Measurements from ENCODE around the gene CTNNA1.
"Not testable (repeated sequence)": the region's sequence is repeated elsewhere in the genome, so short reads cannot be mapped to it uniquely, and the experiment has no call there.

CTNNA1 gene

GRCh38 chr5:138762110-138762509, 8.9 kb downstream of the CTNNA1 start:
- no peak overlapping the region for H3K4me3 ChIP-seq (ENCODE audit: low read length)
- TF ChIP-seq ZNF274 (IDR thresholded peaks at IDR 0.05; ENCODE audit: low read depth, low read length), result no peak

DNA sequence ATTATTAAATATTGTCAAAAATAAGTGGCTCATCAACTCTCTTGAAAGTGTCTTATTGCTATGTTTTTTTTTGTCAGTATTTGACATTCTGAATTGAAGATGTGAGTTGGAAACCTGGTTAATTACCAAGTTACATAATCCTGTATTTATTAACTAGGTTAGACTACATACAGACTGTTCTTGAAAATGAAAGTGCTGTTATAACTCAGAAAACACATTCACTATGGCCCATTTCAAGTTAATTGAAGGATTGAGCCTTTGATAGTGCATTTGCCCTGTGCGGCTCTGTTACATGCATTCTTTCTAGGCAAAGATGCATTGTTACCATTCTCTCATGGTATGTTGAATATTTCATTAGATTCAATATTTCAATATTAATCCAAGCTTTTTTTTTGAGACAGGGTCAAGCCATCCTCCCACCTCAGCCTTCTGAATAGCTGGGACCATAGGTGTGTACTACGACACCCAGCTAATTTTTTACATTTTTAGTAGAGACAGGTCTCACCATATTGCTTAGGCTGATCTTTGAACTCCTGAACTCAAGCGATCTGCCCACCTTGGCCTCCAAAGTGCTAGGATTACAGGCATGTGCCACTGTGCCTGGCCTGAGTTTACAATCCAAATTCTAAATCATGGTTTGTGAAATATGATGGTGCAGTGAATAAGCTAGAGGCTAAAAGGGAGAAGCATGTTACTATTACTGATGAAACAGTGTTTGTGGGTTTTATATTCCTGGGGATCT, 10.0 kb downstream of the CTNNA1 start:
- H3K4me3 ChIP-seq (ENCODE audit: low read length), result no peak overlapping the region
- no peak for TF ChIP-seq ZNF274 (IDR thresholded peaks at IDR 0.05; ENCODE audit: low read depth, low read length)

- H3K4me3 ChIP-seq (ENCODE audit: low read length), result no peak overlapping the region
- TF ChIP-seq ZNF274 (IDR thresholded peaks at IDR 0.05; ENCODE audit: low read depth, low read length), result no peak
Measured at GRCh38 chr5:138770291-138770690, 17.1 kb downstream of the CTNNA1 start.

- no peak overlapping the region for H3K4me3 ChIP-seq (ENCODE audit: low read length)
- TF ChIP-seq ZNF274 (IDR thresholded peaks at IDR 0.05; ENCODE audit: low read depth, low read length), result no peak
Measured at GRCh38 chr5:138770977-138771376, 17.8 kb downstream of the CTNNA1 start.

- no peak for TF ChIP-seq ZNF274 (IDR thresholded peaks at IDR 0.05; ENCODE audit: low read depth, low read length)
- H3K4me3 ChIP-seq (ENCODE audit: low read length), result no peak overlapping the region
Measured at GRCh38 chr5:138772986-138773594, 19.9 kb downstream of the CTNNA1 start.

DNA sequence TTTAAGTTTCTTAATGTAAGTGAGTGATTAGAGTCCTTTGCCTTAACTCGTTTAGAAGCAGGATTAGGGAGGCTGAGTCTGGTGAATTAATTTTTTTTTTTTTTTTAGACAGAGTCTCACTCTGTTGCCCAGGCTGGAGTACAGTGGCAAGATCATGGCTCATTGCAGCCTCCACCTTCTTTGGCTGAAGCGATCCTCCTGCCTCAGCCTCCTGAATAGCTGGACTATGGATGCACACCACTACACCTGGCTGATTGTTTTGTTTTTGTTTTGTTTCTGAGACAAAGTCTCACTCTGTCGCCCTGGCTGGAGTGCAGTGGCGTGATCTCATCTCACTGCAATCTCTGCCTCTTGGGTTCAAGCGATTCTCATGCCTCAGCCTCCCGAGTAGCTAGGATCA, 20.4 kb downstream of the CTNNA1 start:
- not testable (repeated sequence) for H3K4me3 ChIP-seq (ENCODE audit: low read length)

DNA sequence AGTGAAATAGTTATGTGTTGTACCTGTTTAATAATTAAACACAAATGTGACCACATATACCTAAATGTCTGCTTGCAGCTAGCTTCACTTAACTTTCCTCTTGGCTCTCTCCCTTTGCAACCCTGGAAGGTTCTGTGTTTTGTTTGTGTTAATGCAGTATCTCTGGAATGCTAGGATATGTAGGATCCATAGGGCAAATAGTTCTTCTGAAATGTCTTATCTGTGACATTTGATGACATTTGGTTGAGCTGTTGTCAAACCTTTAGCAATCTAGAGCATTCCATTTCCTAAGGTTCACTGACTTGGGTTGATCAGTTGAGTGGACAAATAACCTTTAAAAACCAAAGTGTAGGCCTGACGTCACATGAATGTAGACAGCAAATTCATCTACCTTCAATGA, 21.8 kb downstream of the CTNNA1 start:
- TF ChIP-seq ZNF274 (IDR thresholded peaks at IDR 0.05; ENCODE audit: low read depth, low read length), result no peak
- H3K4me3 ChIP-seq (ENCODE audit: low read length), result no peak overlapping the region

- no peak for TF ChIP-seq ZNF274 (IDR thresholded peaks at IDR 0.05; ENCODE audit: low read depth, low read length)
- H3K4me3 ChIP-seq (ENCODE audit: low read length), result no peak overlapping the region
Measured at GRCh38 chr5:138778234-138778633, 25.0 kb downstream of the CTNNA1 start.

DNA sequence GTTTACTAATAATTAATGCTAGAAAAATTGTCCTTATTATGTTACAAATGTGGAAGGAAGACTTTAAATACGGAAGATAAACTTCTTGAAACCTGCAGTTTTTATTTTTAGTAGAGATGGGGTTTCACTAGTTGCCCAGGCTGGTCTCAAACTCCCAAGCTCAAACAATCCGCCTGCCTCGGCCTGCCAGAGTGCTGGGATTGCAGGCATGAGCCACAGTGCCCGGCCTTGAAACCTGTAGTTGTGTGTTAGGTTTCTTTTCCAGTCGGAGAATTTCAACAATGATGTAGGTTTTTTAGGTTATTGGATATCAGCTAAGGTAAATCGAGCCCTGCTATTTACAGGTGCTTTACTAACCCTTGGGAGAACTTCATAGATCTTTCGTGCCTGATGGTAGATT, 30.8 kb downstream of the CTNNA1 start:
- TF ChIP-seq ZNF274 (IDR thresholded peaks at IDR 0.05; ENCODE audit: low read depth, low read length), result no peak

DNA sequence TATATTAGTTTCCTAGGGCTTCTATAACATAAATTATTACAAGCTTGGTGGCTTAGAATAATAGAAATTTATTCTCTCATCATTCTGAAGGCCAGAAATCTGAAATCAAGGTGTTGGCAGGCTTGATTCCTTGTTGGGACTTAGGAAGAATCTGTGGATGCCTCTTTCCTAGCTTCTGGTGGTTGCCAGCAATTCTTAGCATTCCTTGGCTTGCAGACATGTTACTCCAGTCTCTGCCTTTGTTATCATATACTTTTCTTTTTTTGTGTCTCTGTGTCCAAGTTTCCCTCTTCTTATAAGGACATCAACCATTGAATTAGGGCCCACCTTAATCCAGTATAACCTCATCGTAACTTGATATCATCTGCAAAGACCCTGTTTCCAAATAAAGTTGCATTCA, 31.4 kb downstream of the CTNNA1 start:
- no peak overlapping the region for H3K4me3 ChIP-seq (ENCODE audit: low read length)
- TF ChIP-seq ZNF274 (IDR thresholded peaks at IDR 0.05; ENCODE audit: low read depth, low read length), result no peak

More for the DNA sequence above, 30.8 kb downstream of the CTNNA1 start:
- no peak overlapping the region for H3K4me3 ChIP-seq (ENCODE audit: low read length)

DNA sequence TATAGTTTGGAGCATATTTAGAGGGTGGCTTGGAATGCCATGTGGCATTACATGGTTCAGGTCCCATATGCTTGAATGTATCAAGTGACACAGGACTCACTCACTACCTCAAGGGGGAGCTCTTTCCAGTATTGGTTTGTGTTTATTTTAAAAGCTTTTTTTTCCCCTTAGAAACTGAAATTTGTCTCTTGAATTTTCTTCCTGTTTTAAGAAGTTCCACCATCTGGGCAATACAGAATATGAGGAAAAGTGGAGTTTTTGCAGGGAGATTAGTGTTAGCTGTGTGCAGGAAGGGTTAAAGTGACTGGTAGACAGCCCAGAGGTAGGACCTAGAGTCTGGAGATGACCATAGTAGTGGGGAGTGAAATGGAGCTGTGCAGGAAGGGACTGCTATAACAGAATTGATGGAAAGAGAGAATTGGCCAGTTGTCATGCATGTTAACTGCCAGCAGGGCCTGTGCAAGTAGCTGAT, 36.6 kb downstream of the CTNNA1 start:
- H3K4me3 ChIP-seq (ENCODE audit: low read length), result no peak overlapping the region
- TF ChIP-seq ZNF274 (IDR thresholded peaks at IDR 0.05; ENCODE audit: low read depth, low read length), result no peak

GRCh38 chr5:138790684-138791083, 37.5 kb downstream of the CTNNA1 start:
- TF ChIP-seq ZNF274 (IDR thresholded peaks at IDR 0.05; ENCODE audit: low read depth, low read length), result no peak
- no peak overlapping the region for H3K4me3 ChIP-seq (ENCODE audit: low read length)

- TF ChIP-seq ZNF274 (IDR thresholded peaks at IDR 0.05; ENCODE audit: low read depth, low read length), result no peak
Measured at GRCh38 chr5:138792195-138792790, 39.1 kb downstream of the CTNNA1 start.

DNA sequence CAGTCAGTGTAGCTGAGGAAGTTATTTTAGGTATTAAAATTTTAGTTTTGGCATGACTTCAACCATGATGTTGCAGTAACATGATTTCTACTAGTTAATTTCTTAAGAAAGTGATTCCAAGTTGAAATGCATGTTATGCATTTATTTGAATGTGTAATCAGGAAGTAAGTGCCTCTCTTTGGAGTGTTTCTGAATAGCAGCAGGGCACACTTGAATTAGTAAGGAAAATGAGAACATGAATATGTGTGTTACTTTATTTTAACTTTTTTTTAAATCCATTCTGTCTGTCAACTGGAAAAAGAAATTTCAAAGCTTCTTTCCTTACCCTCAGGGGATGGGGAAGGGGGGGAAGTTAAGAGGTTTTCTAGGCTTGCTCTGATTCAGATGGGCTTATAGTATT, 40.4 kb downstream of the CTNNA1 start:
- no peak overlapping the region for H3K4me3 ChIP-seq (ENCODE audit: low read length)
- no peak for TF ChIP-seq ZNF274 (IDR thresholded peaks at IDR 0.05; ENCODE audit: low read depth, low read length)

More at GRCh38 chr5:138792195-138792790, 39.1 kb downstream of the CTNNA1 start:
- no peak overlapping the region for H3K4me3 ChIP-seq (ENCODE audit: low read length)

- no peak overlapping the region for H3K4me3 ChIP-seq (ENCODE audit: low read length)
- no peak for TF ChIP-seq ZNF274 (IDR thresholded peaks at IDR 0.05; ENCODE audit: low read depth, low read length)
Measured at GRCh38 chr5:138803285-138803684, 50.1 kb downstream of the CTNNA1 start.
